ENCODE results near the gene TET2. TPM values are rescaled to one million over a fixed set of nuclear protein-coding genes. Genes with fewer than 3 reads are reported as not detected.

Gene TET2
- total RNA-seq, 1 experiment from 2014 or later = 20.5 TPM

DNA sequence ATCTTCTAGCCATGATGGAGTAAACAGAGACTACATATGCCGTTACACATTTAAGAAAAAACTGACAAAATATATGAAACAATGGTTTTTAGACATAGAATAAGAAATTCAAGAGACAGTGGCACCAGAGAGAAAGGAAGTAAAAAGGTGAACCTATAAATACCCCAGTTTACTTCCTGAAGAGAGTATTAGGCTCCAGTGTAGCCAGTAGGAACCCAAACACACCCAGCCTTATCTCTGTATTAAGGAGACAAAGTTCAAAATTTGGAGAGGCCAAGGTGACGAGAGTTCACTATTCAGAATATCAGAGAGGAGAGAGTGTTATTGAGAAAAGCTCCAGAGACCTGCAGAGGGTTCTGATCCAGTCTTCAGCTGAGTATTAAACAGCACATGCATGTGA, 119.0 kb downstream of the TET2 start:
- DNase-seq (ENCODE audit: unreplicated experiment) = no peak
- no TSS peak for BruUV-seq (replicated peaks)
- no peak overlapping the region for H3K27ac Mint-ChIP-seq (ENCODE audit: low read depth, unreplicated experiment)
- H3K4me1 Mint-ChIP-seq (ENCODE audit: insufficient read depth, unreplicated experiment) = no peaks in the 10 kb centered on the region
- TF ChIP-seq, protein P1, sequence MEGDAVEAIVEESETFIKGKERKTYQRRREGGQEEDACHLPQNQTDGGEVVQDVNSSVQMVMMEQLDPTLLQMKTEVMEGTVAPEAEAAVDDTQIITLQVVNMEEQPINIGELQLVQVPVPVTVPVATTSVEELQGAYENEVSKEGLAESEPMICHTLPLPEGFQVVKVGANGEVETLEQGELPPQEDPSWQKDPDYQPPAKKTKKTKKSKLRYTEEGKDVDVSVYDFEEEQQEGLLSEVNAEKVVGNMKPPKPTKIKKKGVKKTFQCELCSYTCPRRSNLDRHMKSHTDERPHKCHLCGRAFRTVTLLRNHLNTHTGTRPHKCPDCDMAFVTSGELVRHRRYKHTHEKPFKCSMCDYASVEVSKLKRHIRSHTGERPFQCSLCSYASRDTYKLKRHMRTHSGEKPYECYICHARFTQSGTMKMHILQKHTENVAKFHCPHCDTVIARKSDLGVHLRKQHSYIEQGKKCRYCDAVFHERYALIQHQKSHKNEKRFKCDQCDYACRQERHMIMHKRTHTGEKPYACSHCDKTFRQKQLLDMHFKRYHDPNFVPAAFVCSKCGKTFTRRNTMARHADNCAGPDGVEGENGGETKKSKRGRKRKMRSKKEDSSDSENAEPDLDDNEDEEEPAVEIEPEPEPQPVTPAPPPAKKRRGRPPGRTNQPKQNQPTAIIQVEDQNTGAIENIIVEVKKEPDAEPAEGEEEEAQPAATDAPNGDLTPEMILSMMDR (IDR thresholded peaks at IDR 0.05; ENCODE audit: unreplicated experiment) = no peak
- H3K36me3 Mint-ChIP-seq (ENCODE audit: insufficient read depth, unreplicated experiment) = peaks cover 45% of the 10 kb centered on the region
- intact Hi-C loops (cut with micrococcal nuclease) = no loop called here
- no peaks in the 10 kb centered on the region for H3K27me3 Mint-ChIP-seq (ENCODE audit: insufficient read depth, unreplicated experiment)
- no peaks in the 10 kb centered on the region for H3K9me3 Mint-ChIP-seq (ENCODE audit: unreplicated experiment)
- CTCF ChIA-PET = interaction anchor here (0.8 kb wide), 1 partner anchor 8 kb away, joined by 3 read pairs; no protein-coding TSS in a partner anchor
- POLR2A ChIA-PET = no interaction called here
- no peak overlapping the region for H3K4me3 Mint-ChIP-seq (ENCODE audit: unreplicated experiment)

DNA sequence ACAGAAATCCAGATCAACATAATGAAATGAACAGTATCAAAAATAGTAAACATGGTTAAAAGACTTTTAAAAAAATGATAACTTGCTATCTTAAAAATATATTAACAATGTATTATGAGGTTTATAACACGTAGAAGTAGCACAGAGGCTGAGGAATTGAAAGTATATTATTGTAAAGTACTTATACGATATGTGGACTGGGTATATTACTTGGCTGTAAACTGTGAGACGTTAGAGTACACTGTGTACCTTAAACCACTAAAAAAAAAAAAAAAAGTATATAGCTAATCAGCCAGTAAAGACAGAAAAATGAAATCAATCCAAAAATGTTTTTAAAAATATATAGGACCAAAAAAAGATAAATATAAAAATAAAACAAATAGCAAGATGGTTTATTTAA, 120.6 kb downstream of the TET2 start:
- H3K27me3 Mint-ChIP-seq (ENCODE audit: insufficient read depth, unreplicated experiment) = no peaks in the 10 kb centered on the region
- H3K36me3 Mint-ChIP-seq (ENCODE audit: insufficient read depth, unreplicated experiment) = peaks cover 54% of the 10 kb centered on the region
- DNase-seq (ENCODE audit: unreplicated experiment) = no peak
- H3K4me3 Mint-ChIP-seq (ENCODE audit: unreplicated experiment) = no peak overlapping the region
- no peak overlapping the region for H3K27ac Mint-ChIP-seq (ENCODE audit: low read depth, unreplicated experiment)
- no peaks in the 10 kb centered on the region for H3K4me1 Mint-ChIP-seq (ENCODE audit: insufficient read depth, unreplicated experiment)
- TF ChIP-seq, protein P1 (IDR thresholded peaks at IDR 0.05; ENCODE audit: unreplicated experiment) = no peak
- ChIA-PET CTCF (interaction anchor here (0.6 kb wide), 2 partner anchors 21 to 76 kb away, joined by 3 read pairs; no protein-coding TSS in a partner anchor), POLR2A (no interaction called here)
- intact Hi-C loops (cut with micrococcal nuclease) = no loop called here
- no TSS peak for BruUV-seq (replicated peaks)
- no peaks in the 10 kb centered on the region for H3K9me3 Mint-ChIP-seq (ENCODE audit: unreplicated experiment)

DNA sequence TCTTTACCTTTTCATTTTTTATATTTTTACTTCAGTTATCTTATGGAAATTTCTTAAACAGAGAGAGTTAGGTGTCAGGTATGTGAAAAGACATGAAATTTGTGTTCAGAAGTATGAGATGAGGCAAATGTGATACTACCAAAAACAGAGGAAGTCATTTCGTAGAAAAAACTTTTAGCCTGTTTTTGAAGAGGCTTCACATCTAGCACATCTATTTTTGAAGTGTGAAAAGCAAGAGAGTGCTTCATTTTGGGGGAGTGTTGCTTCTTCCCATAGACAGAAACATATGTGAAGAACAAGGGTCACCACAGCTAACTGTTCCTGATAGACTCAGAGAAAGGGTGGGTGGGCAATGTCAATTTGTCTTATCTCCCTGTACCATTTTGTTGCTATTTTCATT, 125.3 kb downstream of the TET2 start:
- no peaks in the 10 kb centered on the region for H3K27me3 Mint-ChIP-seq (ENCODE audit: insufficient read depth, unreplicated experiment)
- no peaks in the 10 kb centered on the region for H3K9me3 Mint-ChIP-seq (ENCODE audit: unreplicated experiment)
- H3K27ac Mint-ChIP-seq (ENCODE audit: low read depth, unreplicated experiment) = no peak overlapping the region
- ChIA-PET CTCF (interaction anchor here (0.6 to 1.5 kb wide), 2 partner anchors 12 to 1208 kb away, joined by 3 to 4 read pairs; no protein-coding TSS in a partner anchor), POLR2A (no interaction called here)
- intact Hi-C loops (cut with micrococcal nuclease) = no loop called here
- DNase-seq (ENCODE audit: unreplicated experiment) = no peak
- TF ChIP-seq, protein P1 (IDR thresholded peaks at IDR 0.05; ENCODE audit: unreplicated experiment) = no peak
- BruUV-seq (replicated peaks) = no TSS peak
- no peak overlapping the region for H3K4me3 Mint-ChIP-seq (ENCODE audit: unreplicated experiment)
- H3K4me1 Mint-ChIP-seq (ENCODE audit: insufficient read depth, unreplicated experiment) = no peaks in the 10 kb centered on the region
- H3K36me3 Mint-ChIP-seq (ENCODE audit: insufficient read depth, unreplicated experiment) = peaks cover 55% of the 10 kb centered on the region

DNA sequence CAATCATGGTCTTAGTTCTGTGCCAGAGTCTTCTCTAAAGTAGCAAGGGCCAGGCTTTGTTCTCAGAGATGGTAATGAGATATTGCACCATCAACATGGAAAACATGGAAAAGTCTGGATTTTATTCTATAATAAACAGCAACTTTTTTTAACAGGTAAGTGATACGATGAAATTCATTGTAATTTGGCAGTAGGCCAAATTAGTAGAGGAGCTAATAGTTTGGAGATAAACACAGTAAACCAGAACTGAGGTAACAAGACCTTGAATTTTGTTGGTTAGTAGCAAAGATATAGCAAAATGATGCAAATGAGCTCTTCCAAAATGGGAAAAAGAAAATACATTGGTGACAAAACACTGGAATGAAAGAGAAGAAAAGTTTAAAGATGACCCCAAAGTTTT, 126.6 kb downstream of the TET2 start:
- intact Hi-C loops (cut with micrococcal nuclease) = no loop called here
- no peaks in the 10 kb centered on the region for H3K4me1 Mint-ChIP-seq (ENCODE audit: insufficient read depth, unreplicated experiment)
- TF ChIP-seq, protein P1 (IDR thresholded peaks at IDR 0.05; ENCODE audit: unreplicated experiment) = no peak
- H3K27ac Mint-ChIP-seq (ENCODE audit: low read depth, unreplicated experiment) = no peak overlapping the region
- peaks cover 55% of the 10 kb centered on the region for H3K36me3 Mint-ChIP-seq (ENCODE audit: insufficient read depth, unreplicated experiment)
- POLR2A ChIA-PET = no interaction called here
- no peaks in the 10 kb centered on the region for H3K9me3 Mint-ChIP-seq (ENCODE audit: unreplicated experiment)
- no peak for DNase-seq (ENCODE audit: unreplicated experiment)
- no peak overlapping the region for H3K4me3 Mint-ChIP-seq (ENCODE audit: unreplicated experiment)
- CTCF ChIA-PET = interaction anchor here (0.6 to 1.5 kb wide), 4 partner anchors 10 to 290 kb away, joined by 3 to 4 read pairs (median 3); no protein-coding TSS in a partner anchor
- H3K27me3 Mint-ChIP-seq (ENCODE audit: insufficient read depth, unreplicated experiment) = no peaks in the 10 kb centered on the region
- BruUV-seq (replicated peaks) = no TSS peak
